ENCODE data around the gene TSC22D3.

TSC22D3 gene

DNA sequence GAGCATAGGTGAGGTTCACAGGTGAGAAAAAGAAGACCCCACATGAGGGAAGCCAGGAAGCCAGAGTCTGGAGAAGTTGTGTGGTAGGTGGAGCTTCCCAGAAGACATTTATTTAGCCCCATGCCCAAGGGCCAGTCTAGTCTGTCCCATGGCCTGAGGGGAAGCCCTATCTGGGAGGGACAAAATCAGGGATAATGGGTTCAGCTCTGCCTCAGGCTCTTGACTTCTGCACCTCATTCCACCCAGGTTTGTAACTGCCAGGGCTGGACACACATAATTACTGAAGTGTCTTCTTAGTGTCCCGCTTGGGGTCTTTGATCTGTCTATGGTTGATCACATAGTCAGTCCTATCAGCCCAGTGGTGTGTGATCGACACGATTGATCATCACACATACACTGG lies 36.0 kb downstream of the TSC22D3 start:
- Histone ChIP-seq H3K27ac (no peak overlapping the region), H3K27me3 (peaks cover 61 to 99% (median 96%) of the 10 kb centered on the region in 11 experiments), H3K4me2 (no peak overlapping the region), H3K4me3 (no peak overlapping the region), H3K36me3 (no peaks in the 10 kb centered on the region), H4K20me1 (peaks cover 0 to 6% (median 0%) of the 10 kb centered on the region in 11 experiments; a peak in 3 of 22 replicates), H3K9ac (no peak overlapping the region), H3K9me3 (replicated peaks in 1 of 11) (no peaks in the 10 kb centered on the region), H3K4me1 (peaks cover 9 to 25% (median 20%) of the 10 kb centered on the region in 10 experiments)
- TF ChIP-seq Cebpa-rat (IDR thresholded peaks at IDR 0.05), result no peak

DNA sequence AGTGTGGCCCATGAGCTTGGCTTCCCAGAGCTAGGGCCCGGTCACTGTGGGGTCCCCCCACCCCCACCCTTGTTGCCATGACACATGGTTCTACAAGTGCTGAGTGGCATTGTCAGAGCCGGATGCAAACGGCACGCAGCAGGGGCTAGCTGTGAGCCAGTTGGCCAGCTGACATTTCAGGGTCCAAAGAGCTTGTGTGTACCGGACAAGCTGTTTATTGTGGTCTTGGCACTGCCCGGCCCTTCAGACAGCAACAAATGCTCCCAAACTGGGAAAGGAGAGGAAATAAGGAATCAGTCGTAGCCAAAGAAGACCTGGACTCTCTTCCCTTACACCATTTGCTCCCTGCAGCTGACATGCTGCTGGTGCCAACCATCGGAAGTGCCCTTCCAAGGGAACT lies 36.8 kb downstream of the TSC22D3 start:
- Histone ChIP-seq H4K20me1 (peaks cover 0 to 6% (median 0%) of the 10 kb centered on the region in 11 experiments; a peak in 4 of 22 replicates), H3K4me3 (no peak overlapping the region), H3K27me3 (peaks cover 61 to 98% (median 96%) of the 10 kb centered on the region in 11 experiments), H3K4me1 (peaks cover 9 to 25% (median 20%) of the 10 kb centered on the region in 10 experiments), H3K36me3 (no peaks in the 10 kb centered on the region), H3K4me2 (no peak overlapping the region), H3K9ac (no peak overlapping the region), H3K9me3 (replicated peaks in 1 of 11) (no peaks in the 10 kb centered on the region), H3K27ac (no peak overlapping the region)
- no peak for TF ChIP-seq Cebpa-rat (IDR thresholded peaks at IDR 0.05)

DNA sequence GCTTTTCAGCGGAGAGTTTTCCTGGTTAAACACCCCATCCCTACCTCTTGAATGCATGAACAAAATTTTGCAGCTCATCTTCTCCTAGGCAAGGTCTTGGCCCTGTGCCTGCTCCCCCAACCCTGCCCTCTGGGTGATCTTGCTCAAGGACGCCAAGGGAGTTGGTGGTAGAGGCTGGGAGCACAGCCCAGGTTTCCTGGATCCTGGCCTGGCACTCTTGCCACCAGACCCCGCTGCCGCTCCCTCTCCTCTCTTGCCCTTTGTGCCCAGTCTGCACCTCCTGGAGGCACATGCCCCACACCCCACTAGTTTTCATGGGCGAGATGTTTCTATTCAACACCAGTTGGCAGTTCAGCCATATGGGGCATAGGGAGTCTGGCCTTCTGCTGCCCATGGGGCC lies 37.3 kb downstream of the TSC22D3 start:
- no peak overlapping the region for H3K9ac ChIP-seq
- H3K4me3 ChIP-seq, result no peak overlapping the region
- no peak overlapping the region for H3K4me2 ChIP-seq
- TF ChIP-seq Cebpa-rat (IDR thresholded peaks at IDR 0.05), result no peak
- peaks cover 0 to 6% (median 0%) of the 10 kb centered on the region in 11 experiments; a peak in 4 of 22 replicates for H4K20me1 ChIP-seq
- H3K27ac ChIP-seq, result no peak overlapping the region
- H3K36me3 ChIP-seq, result no peaks in the 10 kb centered on the region
- peaks cover 9 to 29% (median 20%) of the 10 kb centered on the region in 10 experiments for H3K4me1 ChIP-seq
- peaks cover 59 to 98% (median 96%) of the 10 kb centered on the region in 11 experiments for H3K27me3 ChIP-seq
- no peaks in the 10 kb centered on the region for H3K9me3 ChIP-seq (replicated peaks in 1 of 11)

DNA sequence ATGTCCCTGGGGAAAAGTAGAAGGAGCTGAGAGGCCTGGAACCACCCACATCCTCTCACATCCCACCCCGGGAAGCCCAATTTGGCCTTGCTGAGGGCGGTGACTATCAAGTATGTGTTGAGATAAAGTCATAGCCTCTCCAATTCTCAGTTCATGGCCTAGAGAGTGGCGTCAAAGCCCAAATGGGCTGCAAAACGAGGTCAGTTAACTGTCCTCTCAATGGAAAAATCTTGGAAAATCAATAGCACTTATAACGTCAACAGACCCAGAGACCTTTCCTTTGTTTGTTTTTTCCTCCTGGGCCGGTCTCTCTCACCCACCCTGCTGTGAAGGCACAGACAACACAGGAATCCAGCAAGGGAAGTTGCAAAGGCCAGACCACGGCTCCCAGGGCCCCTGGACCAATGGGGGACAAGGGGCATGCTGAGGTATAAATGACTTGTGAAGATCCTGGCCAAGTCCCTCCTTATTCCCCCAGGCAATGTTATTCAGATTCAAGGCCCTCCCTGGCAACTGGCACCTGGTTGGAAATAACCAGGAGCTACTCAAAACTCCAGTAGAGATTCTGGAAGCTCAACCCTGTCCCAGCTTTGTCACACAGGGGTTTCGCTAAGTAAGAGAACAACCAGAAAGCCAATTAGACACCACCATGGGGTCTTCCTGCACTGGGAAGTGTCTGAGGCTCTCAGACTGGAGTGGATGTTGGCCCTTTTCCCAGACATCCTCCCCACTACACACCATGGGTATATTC lies 38.6 kb downstream of the TSC22D3 start:
- H3K4me1 ChIP-seq, result peaks cover 11 to 34% (median 21%) of the 10 kb centered on the region in 10 experiments
- peak overlapping the region in 1 of 11 experiments; percentile 12; a peak in 1 of 22 replicates for H3K4me2 ChIP-seq
- no peaks in the 10 kb centered on the region for H3K36me3 ChIP-seq
- H4K20me1 ChIP-seq, result peaks cover 0 to 6% (median 0%) of the 10 kb centered on the region in 11 experiments; a peak in 2 of 22 replicates
- no peak overlapping the region for H3K4me3 ChIP-seq
- peaks cover 46 to 95% (median 86%) of the 10 kb centered on the region in 11 experiments for H3K27me3 ChIP-seq
- H3K9me3 ChIP-seq (replicated peaks in 1 of 11), result no peaks in the 10 kb centered on the region
- no peak overlapping the region for H3K27ac ChIP-seq
- no peak for TF ChIP-seq Cebpa-rat (IDR thresholded peaks at IDR 0.05)
- H3K9ac ChIP-seq, result no peak overlapping the region

DNA sequence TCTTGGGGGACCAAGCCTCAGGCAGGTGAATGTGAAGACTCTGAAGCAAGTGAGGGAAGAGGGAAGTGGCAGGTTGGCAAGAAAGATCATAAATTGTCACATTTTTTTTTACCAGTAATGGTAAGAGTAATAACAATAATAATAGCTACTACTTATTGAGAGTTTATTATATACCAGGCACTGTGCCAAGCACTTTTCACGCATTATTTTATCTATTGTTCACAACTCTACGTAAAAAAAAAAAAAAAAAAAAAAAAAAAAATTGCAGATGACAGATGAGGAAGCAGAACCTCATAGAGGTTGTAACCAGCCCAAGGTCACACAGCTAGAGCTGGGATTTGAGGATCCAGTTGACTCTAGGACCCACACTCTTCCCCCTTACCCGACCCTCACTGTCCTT lies 40.9 kb downstream of the TSC22D3 start:
- H3K4me3 ChIP-seq, result no peak overlapping the region
- no peak overlapping the region for H3K4me2 ChIP-seq
- no peak overlapping the region for H3K27ac ChIP-seq
- peaks cover 0 to 3% (median 0%) of the 10 kb centered on the region in 11 experiments; a peak in 1 of 22 replicates for H4K20me1 ChIP-seq
- H3K36me3 ChIP-seq, result no peaks in the 10 kb centered on the region
- no peak for TF ChIP-seq Cebpa-rat (IDR thresholded peaks at IDR 0.05)
- H3K4me1 ChIP-seq, result peaks cover 5 to 43% (median 16%) of the 10 kb centered on the region in 10 experiments
- H3K9ac ChIP-seq, result no peak overlapping the region
- no peaks in the 10 kb centered on the region for H3K9me3 ChIP-seq (replicated peaks in 1 of 11)
- H3K27me3 ChIP-seq, result peaks cover 31 to 95% (median 79%) of the 10 kb centered on the region in 11 experiments

DNA sequence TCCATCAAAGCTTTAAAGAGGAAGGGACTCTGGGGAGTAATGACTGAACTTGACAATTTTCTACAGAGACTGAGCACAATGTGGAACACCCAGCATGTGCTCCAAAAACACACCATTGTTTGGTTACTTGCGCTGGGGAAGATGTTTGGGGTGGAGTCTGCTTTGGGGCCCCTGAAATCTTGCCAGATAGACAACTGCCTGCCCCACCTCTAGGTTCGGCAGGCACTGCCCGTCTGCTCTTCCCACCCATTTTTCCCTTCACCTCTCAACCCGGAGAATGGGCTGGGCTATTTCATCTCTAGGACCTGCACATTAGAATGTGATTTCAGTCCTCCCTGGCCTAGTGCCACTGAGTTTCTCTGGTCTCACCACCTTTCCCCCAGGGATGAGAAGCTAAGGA lies 41.9 kb downstream of the TSC22D3 start:
- H3K4me1 ChIP-seq, result peaks cover 5 to 52% (median 16%) of the 10 kb centered on the region in 10 experiments
- no peaks in the 10 kb centered on the region for H3K9me3 ChIP-seq (replicated peaks in 1 of 11)
- no peak overlapping the region for H3K4me3 ChIP-seq
- H3K9ac ChIP-seq, result no peak overlapping the region
- peaks cover 38 to 95% (median 79%) of the 10 kb centered on the region in 11 experiments for H3K27me3 ChIP-seq
- no peak overlapping the region for H3K4me2 ChIP-seq
- TF ChIP-seq Cebpa-rat (IDR thresholded peaks at IDR 0.05), result no peak
- peaks cover 0 to 3% (median 0%) of the 10 kb centered on the region in 11 experiments; a peak in 1 of 22 replicates for H4K20me1 ChIP-seq
- H3K27ac ChIP-seq, result no peak overlapping the region
- no peaks in the 10 kb centered on the region for H3K36me3 ChIP-seq

DNA sequence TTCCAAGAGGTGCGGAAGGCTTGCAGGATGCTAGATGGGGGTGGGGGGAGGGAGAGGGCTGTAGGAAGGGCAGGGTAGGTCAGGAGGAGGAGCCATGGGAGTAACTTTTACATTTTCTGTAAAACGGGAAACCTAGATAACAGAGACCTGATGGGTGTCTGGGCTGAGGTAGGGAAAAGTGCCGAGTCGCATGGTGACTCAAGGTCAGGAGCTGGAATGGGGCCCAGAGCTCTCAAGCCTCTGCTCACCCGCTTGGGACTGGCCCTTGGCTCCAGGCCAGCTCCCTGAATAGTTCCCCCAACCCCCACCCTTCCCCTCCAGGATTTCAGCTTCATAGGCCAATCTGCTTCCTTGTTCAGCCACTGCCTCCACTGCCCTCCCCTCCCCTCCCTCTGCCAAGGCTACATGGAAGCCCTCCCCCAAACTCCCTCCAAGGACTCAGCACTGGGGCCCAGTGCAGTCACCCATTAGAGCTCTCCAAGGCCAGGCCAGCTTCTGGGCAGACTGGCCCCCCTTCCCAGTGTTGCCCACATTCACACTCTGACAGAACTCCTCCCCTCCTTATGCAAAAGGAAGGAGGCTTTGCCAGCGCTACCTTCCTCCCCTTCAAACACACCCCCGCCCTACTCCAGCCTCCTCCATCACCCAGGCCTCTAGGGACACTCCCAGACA lies 43.6 kb downstream of the TSC22D3 start:
- Histone ChIP-seq H3K9ac (no peak overlapping the region; a peak in 1 of 22 replicates), H3K9me3 (replicated peaks in 1 of 11) (no peaks in the 10 kb centered on the region), H4K20me1 (peaks cover 0 to 3% (median 0%) of the 10 kb centered on the region in 11 experiments; a peak in 1 of 22 replicates), H3K4me3 (no peak overlapping the region), H3K4me2 (peak overlapping the region; percentile 15 to 70 (median 55); a peak in 18 of 22 replicates), H3K36me3 (no peaks in the 10 kb centered on the region), H3K4me1 (peaks cover 5 to 52% (median 16%) of the 10 kb centered on the region in 10 experiments), H3K27ac (peak overlapping the region in 4 of 11 experiments; percentile 24 to 46 (median 40); a peak in 6 of 22 replicates), H3K27me3 (peaks cover 54 to 97% (median 81%) of the 10 kb centered on the region in 11 experiments)
- TF ChIP-seq Cebpa-rat (IDR thresholded peaks at IDR 0.05), result no peak

DNA sequence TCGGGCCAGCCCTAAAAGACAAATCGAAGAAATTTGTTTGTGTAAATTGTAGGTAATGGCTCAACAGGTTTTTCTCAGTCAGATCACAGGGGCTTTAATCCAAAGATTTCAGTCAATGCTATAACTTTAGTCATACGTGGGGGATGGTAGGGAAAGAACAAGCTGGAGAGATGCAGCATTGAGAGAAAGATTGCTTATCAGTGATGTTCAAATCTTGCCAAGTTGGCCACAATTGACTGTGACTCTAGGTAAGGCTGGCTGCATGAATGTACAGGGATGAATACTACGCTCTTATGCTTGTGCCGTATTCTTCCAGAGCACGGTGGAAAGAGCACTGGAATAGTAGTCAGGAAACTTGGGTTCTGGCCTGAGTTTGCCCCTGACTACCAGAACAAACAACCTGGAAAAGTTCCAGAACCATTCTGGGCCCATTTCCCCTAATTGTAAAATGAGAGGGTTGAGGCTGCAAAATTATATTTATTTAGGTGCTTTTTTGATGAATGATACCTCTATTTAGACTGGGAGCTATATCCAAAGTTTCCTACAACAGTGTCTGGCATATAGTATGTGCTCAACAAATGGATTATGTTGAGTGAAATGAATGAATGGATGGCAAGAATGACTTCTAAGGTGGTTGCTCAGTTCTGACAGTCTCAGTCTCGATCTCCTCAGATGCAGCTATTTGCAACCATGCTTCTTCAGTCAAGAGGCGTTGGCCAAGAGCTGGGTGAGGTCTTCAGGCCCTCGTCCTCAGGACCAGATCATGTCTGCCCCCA lies 44.4 kb downstream of the TSC22D3 start:
- Histone ChIP-seq H3K4me1 (peaks cover 5 to 49% (median 16%) of the 10 kb centered on the region in 10 experiments), H3K27me3 (peaks cover 54 to 97% (median 81%) of the 10 kb centered on the region in 11 experiments), H3K36me3 (no peaks in the 10 kb centered on the region), H3K27ac (peak overlapping the region in 4 of 11 experiments; percentile 24 to 46 (median 40); a peak in 5 of 22 replicates), H3K9ac (no peak overlapping the region; a peak in 1 of 22 replicates), H3K4me2 (peak overlapping the region in 10 of 11 experiments; percentile 15 to 70 (median 56); a peak in 15 of 22 replicates), H3K4me3 (no peak overlapping the region), H4K20me1 (peaks cover 0 to 3% (median 0%) of the 10 kb centered on the region in 11 experiments; a peak in 1 of 22 replicates), H3K9me3 (replicated peaks in 1 of 11) (no peaks in the 10 kb centered on the region)
- TF ChIP-seq Cebpa-rat (IDR thresholded peaks at IDR 0.05), result no peak

Measured in BLaER1 treated with 17β-estradiol and CSF1 and Interleukin-3, amounts not matched to agents 10 nM and 100 nM (cell line).